NCI-H82 (cell line): ENCODE measurements around the gene TMEM9.
A peak's percentile ranks its signal among the peaks of the same experiment; 100 is the strongest.

Experiments used
- DNase-seq: peaks from one replicate; lab custom pipeline; 2025; lab: John Stamatoyannopoulos, UW

Gene TMEM9

DNA sequence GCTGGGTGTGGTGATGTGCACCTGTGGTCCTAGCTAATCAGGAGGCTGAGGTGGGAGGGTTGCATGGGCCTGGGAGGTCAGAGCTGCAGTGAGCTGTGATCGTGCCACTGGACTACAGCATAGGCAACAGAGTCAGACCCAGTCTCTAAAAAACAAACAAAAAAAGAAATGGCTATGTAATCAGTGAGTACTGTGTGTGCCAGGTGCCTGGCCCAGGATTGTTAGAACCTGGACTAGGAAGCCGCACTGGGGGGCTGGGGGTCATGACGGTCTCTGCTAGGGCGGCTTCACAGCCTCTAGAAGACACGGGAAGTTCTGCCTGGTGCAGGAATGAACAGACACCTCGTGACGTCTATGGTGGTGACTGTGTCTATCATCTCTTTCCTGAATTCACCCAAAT, 8.5 kb downstream of the TMEM9 start:
- no peak for DNase-seq

DNA sequence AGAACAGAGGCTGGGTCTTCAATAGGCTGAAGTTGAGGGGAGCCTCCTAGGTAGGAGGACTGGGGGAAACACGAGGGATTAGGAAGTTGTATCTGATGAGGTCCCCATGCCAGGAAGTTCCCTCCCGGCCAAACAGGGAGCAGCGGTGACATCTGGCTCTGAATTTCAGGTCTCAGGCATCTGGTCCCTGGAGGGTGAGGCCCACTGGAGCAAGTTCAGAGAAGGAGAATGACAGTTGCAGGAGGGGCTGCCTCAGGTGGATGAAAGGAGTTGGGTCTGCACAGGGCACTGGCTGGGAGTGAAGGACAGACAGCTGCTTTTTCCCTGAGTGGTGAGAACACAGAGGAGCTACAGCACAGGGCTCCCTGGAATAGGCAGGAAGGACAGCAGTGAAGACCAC, 9.1 kb downstream of the TMEM9 start:
- peak; percentile 29 for DNase-seq

DNA sequence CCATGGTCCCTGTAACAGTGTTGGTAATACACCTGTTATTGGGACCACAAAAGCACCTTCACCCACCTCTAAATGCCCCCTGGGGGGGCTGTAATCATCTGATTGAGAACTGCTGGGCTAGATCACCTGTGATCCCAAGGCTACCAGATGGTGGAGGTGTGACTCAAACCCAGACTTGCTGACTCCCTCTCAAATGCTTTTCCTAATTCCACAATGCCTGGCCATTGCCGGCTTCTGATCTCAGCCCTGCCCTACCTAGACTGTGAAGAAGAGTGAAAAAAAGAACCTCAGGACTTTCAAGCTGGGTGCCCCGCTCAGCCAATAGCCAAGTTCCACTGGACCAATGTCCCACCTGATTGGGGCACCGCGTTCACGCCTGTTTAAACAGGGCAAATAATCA, 9.6 kb downstream of the TMEM9 start:
- DNase-seq: peak; percentile 28

DNA sequence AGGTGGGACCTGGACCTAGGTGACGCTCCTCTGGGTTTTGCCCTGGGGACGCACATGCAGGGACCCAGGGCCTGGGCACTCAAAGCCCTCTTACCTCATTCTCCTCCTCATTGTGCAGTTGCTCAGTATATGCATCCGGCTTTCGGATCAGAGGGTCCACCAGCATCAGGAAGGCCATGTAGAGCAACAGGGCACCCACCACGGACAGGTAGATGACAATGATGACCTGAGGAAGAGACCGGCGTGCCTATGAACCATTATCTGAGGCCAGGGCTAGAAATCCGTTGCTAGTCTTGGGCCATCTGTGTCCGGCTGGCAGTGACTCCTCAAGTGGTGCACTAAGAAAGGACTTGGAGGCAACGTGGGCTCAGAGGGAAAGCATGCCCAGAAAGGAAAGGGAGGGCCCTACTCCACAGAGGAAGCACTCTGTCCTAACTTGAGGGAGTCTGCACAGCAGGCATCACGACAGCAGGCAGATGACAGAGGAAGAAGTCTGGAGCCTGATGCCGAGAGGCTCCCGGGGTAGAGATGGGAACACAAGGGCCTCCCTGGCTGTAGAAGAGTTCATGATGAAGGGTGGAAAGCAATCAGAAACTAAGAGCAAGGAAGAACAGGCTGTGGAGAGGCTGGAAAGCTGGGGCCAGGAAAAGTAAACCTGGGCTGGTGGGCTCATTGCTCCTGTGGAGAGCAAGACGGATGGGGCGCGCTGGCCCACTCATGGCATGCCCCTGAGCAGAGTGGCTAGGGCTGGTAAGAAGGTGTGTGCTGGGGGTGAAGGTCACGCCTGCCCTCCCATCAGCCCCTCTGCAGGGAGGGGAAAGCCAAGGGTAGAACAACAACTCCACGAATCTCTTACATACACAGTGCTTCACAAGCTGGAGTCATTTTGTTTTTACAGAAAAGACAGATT, 10.3 kb downstream of the TMEM9 start:
- no peak for DNase-seq

DNA sequence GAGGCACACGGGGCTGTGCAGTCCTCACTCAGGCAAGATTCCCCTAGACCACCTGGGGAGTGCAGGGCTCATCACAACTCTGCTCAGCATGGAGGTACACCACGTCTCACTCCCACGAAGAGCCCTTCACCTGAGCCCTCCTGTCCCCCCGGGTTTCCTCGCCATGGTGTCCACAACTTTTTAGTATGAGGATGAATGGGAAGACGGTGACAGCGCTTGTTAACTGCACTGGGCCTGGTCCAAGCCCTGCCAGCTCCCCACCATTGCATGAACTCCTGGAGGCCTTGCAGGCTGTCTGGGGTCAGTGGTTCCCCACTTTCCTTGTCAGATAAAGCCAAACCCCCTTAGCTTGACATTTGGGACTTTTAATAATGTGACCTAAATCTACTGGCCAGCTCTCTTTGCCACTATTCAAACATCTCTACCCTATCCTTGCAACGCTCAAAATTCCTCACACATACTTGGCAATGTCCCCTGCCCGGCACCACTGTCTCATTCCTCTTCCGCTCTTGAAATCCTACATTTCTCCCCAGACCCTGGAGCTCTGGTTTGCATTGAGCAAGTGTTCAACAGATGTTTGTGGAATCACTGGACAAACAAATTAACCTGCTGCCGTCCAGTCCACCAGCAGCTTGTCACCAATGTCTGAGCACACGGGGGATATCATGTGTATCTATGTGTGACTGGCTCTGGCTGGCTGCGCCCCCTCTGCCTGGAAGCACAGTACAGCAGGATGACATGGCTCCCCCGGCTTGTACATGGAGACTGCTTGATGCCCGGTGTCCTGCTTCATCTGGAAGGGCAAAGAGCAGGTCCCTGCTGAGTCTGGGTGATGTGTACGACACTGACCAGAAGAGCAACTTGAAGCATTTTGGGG, 11.2 kb downstream of the TMEM9 start:
- DNase-seq: no peak

DNA sequence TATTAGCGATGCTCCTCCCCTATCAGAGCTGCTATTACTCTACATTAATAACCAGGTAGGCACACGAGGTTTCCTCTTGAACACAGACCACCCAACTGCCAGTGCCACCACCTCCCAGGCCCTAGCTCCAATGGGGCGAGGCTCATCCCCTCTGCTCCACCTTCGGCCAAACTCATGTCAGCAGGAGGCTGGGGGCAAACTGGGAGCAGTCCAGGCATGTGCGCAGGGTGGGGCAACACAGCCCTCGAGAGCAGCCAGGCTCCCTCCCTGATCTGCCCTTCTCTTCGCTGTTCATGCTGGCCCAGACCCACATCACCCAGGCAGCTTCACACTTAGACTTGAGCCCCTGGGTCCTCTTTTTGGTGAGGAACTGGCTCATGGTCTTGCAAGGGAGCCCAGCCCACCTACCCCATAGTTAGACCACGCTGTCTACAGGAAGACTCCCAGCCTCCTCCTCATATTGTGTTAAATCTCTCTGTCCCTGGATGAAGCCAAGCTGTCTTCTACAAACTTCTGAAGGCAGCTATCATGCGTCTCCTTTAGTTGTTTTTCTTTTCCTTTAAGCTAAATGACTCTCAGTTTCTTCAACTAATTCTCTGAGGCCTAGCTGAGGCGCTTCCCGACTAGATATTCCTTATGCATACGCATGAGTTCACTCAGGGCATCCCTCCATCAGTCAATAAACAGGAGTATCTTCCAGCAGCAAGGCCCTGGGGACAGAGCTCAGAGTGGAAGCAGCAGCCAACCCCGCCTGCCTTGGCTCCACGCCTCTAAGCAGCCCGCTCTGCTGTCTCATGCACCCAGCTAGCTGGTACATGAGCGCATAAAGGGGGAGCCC, 12.0 kb downstream of the TMEM9 start:
- no peak for DNase-seq

DNA sequence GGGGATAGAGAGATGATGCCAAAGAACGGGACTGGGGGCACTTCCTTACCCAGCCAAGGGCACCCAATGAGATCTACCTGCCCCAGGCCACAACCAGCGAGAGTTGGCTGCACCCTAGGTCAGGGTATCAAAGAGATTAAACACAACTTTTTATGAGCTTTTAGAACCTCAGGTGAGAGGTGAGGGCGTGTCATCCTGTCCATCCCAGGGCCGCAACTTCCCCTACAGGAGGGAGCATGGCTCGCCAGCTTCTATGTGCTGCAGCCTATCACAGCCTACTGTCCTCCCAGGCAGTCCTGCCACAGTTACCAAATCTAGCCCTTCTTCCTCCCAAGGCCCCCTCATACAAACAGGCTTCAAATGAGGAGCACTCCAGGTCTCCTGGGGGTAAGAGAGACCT, 12.9 kb downstream of the TMEM9 start:
- no peak for DNase-seq

DNA sequence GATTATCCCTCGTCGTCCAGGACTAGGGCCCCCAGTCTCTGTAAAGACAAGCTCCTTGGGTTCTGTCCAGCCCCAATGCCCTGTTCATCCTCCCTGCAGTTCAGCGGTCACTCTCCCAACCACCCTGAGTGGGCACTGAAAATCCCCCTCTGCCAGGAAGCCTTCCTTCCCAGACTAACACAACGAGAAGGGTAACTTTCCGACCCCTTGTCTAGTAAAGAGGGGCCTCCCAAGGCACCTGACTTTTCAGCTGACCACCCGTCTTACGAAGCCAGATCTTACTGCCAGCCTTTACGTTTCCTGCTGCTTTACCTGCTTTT, 13.4 kb downstream of the TMEM9 start:
- no peak for DNase-seq

DNA sequence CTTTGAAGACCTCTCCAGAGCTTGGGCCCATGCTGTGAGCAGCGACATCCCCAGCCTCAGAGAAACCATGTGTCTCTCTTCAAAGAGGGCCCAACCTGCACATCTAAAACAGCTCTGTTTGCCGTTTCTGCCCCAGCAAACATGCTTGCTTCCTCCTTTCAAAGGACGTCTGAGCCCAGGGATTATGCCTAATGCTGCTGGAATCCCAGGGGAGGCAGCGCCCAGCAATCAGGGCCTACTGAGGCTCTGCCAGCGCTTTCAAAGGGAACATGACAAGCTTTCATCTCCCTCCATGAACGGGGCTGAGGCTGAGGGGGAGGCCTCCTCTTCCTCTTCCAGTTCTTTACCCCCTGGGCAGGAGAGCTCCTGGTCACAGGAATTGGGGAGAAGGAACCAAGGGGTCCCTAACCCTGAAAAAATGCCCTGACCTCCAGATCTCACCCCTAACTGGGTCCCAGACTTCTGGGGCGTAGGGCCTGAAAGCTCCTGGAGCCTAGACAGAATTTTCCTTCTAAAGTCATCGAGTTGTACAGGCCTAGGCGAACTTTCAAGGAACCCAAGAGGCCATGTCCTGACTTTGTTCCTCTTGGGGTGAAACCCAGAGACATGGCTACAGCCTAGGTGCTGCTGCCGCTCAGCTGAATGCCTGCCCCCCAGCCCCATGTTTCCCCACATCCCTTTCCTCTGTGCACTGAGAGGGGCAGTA, 13.9 kb downstream of the TMEM9 start:
- DNase-seq: peak; percentile 91

DNA sequence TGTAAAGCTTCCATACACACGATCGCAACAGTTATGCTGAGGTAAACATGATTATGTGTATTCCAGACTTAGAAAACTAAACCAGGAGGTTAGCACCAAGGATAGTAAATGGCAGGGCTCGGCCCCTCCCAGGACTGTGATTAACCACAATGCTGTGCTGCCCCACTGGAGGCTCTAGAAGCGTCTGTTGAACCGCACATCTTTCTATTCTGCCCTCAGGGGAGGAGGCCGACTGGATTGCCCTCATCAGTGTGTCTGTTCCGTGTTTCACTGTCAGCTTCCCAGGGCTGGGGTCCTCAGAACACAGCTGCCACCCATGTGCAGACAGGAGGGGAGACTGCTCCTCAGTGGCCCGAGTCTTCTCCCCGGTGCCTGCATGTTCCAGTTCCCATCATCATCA, 14.5 kb downstream of the TMEM9 start:
- no peak for DNase-seq

DNA sequence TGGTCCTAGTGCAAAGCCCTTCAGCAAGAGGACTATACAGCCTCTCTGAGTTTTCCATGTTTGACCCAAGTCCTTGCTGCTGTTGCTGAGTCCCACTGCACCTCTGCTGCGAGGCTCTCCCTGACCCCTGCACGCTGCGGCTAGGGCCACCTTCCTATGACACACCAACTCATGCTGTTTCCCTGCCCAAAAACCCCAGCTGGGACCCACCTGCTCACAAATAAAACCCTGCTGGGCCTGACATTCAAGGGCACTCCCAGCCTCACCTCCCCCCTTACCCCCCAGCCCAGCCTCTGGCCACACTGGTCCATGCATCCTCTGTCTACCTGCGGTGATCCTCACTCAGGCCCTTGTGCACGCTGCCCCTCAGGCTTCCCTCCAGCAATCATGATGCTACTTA, 15.0 kb downstream of the TMEM9 start:
- DNase-seq: no peak

DNA sequence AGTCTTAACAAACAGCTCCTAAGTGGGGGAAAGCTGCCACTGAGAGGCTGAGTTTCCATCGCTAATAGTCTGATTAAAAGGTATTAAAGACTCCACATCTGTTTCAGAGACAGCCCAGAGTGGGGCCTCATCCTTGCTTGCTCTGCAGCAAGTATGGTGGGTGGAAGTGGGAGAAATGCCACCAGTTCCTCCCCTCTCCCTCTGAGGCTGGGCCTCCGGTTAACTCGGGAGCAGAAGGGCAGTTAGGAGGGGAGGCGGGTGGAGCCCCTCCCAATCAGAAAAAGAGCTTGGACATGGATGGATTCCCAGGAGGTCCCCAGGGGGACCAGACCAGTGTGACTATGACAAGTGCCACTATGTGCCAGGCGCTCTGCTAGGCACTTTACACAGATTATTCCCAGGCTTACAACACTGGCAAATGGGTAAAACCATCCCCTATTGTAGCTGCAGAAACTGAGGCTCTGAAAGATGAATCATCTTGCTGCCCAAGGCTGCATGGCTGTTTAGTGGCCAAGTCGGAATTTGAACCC, 15.9 kb downstream of the TMEM9 start:
- DNase-seq: peak; percentile 97

DNA sequence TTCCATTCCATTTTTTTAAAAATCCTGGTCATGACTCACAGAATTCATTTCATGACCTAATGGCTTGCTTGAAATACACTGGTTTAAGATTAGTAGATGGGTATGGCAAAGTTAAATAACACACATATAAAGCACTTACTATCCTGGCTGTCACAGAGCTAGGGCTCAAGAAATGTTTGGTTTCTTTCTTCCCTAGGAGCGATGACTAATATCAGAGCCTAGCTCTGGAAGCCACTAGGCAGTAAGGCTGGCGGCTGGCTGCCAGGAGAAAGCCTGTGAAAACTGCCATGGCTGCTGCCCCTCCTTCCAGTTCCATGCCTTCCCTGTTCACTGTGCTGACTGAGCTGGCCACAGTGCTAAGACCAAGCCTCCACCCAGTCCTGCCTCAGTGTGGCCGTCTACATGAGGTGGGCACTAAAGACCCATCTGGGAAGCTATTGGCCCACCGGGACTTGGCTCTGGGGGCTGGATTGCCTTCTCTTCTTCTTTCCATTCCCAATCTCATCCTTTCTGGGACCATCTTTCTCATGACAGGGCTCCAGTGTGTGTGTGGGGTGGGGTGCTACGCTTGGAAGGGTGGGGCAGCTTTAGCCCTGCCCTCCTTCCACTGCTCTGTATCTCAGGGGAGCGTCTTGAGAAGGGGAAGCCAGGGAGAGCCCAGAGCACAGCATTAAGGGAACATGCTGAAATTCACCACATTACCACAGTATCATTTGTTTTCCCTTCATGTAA, 16.5 kb downstream of the TMEM9 start:
- no peak for DNase-seq

DNA sequence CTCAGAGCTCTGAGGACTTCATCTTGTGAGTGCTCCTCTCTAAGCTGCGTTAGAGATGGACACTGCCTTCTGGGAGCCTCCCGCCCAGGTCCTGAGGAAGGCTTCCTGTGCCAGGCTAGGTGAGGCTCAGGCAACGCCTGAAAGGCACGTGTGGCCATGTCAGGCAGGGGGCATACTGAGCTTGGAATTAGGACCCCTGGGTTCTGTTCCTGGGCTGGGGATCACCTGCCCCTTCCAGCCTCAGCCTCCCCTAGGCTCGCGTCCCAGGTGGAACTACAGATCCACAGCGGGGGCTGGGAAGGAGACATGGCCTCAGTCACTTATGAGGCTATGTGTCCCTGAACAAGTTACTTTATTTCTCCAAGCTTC, 17.3 kb downstream of the TMEM9 start:
- DNase-seq: no peak

DNA sequence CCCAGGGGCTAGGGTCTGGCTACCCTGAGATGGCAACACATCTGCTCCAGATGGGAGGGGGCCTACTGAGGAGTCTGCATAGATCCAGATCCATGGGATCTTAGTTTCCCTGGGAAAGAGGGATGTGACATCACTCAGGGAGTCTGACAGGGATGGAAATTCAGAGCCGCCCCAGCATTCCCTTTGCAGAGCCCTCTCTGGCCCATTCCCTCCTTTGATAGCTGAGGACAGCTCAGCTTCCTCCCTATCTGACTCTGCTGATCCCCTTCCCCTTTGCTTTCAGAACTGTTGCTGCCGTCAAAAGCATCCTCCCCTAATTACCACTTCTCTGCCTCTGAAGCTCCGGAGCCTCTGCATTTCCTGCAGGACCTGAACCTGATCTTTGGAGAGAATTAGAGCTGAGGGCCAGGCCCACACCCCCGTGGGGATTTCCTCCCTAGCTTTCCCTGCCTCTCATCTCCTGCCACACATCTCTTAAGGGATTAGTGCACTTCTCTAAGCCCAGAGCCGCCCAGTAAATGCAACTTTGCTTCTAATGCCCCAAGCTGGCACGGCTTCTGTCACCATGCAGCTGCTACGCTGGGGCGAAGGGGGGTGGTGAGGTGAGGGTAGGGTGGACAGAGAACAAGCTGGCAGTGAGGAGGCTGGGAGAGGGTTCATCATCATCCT, 17.8 kb downstream of the TMEM9 start:
- peak; percentile 97 for DNase-seq

DNA sequence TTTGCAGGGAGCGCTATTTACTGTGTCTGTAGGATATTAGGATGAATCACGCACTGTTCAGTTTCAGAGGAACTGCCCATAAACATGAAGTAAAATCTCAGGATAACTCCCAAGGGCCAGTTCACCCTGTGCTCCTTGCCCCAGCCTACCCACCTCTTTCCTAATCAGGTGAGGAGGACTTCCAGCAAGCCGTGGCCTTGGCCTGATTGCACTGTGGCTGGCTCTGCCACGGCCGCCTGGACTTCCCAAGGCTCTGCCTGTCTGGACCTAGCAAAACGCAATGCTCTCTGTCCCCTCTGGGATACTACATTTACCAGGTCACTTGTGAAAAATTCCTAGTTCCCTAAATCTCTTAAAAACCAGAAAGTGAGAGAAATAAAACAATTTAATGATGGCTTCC, 19.9 kb downstream of the TMEM9 start:
- DNase-seq: no peak

DNA sequence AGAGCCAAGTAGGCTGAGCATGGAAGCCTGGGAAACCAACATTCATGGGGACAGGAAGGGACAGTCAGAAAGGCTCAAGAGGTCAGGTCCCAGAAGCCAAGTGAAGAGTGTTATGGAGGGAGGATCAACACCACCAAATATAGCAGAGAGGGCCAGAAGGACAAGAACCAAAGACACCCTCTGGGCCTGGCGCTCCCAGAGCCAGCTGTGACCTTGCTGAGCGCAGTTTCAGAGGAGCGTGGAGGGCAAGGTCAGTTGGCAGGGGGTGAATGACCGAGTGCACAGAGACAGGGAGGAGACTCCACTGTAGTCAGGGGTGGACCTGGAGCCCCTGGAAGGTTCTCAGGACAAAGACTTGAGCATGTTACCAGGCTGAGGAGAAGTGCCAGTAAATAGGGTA, 22.9 kb downstream of the TMEM9 start:
- no peak for DNase-seq

DNA sequence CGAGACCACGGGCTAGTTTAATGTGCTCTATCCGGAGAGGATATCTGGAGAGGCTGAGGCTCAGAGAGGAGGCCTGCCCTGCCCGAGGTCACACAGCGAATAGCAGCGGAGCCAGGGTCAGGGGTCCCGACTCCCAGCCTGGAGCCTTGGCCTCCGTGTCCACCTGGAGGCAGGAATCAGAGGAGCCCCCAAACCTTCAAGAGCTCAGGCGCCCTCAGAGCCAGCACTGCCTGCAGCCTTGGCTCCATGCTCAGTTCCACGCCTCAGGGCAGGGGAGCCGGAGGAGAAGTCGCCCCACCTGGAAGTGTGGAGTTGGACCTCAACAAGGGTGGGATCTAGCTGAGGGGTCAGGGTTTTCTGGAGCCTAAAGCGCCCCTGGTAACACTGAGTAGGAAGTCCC, 25.3 kb downstream of the TMEM9 start:
- no peak for DNase-seq

DNA sequence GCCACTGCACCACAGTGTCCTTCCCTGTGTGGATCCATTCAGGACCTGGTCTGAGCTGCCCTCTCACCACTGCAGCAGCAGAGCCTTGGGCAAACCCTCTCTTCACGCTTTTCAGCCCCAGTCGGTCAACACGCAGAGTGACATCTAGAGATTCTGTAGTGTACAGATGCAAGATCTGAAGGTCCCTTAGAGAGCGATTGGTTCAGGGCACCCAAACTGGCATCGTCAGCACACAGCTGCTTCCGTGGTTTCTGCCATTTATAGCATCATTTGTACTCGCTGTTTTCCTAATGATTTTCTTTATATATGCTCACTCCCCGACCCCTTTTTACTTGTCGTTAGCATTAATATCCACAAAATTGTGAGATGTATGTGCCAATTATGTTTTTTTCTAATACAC, 25.8 kb downstream of the TMEM9 start:
- DNase-seq: no peak

DNA sequence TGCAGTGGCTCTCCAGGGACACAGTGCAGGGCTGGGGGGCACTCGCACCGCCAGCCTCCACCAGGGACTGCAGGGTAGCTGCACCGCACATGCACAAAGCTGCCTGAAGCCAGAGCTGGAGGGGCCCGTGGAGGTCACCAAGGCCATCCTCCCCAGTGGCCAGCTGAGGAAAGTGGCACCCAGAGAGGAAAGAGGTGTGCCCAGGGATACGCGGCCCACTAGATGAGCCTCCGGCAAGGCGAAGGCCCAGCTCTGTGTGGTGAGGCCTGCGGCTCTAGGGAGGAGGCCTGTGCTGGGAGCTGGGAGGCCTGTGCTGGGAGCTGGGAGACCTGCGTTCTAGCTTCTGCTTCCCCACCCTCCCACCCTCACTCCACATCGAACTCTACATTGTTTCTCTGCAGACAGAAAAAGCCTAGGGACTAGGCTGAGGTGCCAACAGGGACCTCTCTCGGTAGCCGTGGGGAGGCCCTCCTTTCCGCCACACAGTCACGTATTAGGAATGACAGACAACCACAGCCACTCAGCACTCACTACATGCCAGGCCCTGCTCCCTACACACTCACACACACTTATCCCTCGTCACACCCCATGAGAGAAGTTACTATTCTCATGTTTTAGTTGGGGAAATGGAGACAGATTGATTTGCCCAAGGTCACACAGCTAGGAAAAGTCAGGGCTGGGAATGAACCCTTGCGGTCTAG, 26.4 kb downstream of the TMEM9 start:
- no peak for DNase-seq
